ENCODE results near the gene LMNB1.

Gene LMNB1

GRCh38 chr5:126857472-126858410 lies 80.8 kb downstream of the LMNB1 start:
- no peak for DNase-seq

DNA sequence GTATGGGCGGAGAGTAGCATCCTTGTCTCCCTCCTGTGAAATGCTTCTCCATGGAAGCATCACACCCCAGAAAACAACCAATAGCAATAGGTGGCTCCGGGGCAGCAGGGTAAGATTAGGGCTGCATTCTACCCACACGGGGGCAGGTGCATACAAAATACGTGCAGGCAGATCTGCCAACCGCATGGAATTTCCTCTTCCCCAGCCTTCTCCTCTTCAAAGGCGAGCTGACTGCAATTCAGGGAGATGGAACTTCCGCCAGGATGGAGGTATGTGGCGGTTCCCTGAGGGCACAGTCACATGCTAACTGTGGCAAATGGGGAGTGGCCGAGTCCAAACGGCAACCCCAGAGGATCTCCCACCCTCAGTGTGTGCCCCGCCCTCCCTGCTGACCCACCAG lies 81.5 kb downstream of the LMNB1 start:
- DNase-seq: no peak

GRCh38 chr5:126863402-126863801 lies 86.5 kb downstream of the LMNB1 start:
- no peak for DNase-seq

DNA sequence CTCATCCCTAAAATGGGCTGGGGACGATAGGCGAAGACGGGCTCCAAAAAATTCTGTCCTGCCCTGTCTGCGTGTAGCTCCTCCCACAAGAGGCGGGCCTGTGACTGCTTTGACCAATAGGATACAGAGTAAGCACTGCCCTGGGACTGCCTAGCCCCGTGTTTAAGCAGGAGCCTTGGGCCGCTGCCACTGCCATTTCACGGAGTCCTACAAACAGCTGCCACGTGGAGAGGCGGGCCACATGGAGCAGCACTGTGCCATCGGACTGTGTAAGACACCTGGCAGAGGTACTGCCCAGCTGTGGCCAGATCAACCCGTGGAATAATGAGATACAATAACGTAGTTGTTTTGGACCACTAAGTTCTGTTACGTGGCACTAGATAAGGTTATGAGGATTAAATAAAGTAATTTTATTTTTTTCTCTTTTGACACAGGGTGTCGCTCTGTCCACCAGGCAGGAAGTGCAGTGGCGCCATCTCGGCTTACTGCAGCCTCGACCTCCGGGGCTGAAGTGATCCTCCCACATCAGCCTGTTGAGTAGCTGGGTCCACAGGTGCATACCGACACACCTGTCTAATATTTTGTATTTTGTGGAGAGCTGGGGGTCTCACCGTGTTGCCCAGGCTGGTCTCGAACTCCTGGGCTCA lies 87.2 kb downstream of the LMNB1 start:
- no peak for DNase-seq

GRCh38 chr5:126865299-126865698 lies 88.4 kb downstream of the LMNB1 start:
- DNase-seq: no peak

DNA sequence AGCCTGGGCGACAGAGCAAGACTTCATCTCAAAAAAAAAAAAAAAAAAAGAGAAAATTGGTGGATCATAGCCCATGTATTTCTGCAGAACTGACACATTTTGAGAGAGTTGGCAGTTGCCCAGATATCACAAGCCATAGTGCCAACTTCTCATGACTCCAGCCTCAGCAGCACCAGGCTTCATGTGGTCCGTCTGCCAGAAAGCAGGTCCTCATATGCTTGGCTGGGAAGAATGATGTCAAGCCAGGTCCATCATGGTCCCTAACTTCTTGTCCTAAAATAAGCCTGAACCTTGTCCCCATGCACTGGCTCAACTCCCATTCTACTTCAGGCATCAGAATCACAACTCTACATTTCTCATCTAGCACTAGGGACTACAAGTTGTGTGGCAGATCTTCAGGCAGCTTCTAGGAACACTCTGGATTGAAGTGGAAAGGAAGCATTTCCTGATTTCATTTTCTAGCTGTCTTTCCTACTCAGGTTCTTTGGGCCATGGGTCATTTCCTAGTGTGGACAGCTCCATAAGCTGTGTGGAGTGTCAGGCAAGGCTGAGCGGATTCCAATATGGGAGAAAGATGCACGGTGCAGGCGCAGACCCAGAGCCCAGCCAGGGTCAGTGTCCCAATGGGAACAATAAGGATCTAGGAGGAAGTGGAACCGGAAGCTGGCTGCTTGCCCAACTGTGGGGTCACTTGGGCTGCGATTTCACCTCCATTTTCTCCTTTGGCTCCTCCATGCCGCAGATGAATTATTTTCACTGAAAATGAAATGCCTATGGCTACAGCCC lies 90.1 kb downstream of the LMNB1 start:
- no peak for DNase-seq

GRCh38 chr5:126868338-126869004 lies 91.5 kb downstream of the LMNB1 start:
- no peak for DNase-seq

DNA sequence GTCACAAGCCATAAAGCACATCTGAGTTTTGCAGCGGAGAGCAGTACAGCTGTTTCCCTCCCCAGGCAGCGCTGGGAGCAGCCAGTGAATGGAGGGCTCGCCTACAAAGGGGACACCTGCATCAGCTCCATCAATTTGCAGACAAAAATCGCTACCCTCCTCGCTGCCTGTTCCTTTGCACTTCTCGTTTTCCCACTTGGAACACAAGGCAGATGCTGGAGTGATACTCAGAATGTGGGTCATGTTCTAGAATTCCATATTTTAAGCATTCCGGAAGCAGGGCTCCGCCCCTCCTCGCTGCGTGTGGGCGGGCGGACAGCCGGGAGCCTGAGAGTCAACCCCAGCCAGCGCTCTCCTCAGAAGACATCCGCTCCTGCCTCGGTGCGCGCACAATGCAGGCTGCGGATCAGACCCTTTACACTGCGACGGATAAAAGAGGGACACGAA lies 92.1 kb downstream of the LMNB1 start:
- DNase-seq: no peak

GRCh38 chr5:126871441-126871840 lies 94.5 kb downstream of the LMNB1 start:
- no peak for DNase-seq

DNA sequence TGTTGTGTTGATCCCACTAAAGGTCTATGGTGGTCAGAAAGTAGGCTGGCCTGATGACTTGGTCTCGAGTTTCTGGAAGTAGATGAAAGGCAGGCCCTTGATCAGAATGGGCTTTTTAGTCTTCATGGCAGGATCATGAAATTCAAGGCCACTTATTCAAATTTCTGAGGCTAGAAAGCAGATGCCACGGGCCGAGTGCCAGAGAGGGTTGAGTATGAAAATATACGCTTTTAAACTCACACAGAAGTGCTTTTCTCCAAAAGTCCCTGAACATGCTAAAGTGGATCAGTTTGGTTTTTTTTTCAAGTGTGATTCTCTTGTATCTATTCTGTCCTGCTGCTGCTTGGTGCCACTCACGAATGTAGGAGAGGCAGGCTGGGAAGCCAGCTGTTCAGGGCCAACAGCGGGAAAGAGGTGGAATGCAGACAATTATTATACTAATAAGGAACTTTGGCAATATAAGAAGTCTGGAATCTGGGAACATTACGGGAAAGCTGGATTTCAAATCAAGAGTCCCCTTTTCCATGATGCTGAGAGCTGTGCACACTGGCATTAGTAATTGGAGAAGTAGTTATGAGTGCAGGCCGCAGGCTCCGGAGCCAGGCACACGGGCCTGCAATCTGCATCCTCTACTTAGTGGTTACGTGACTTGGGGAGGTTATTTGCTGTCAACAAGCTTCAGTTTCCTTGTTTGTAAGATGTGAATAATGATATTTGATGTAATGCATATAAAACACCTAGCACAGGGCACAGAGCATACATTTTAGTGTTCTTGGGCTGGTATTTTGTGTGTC lies 95.8 kb downstream of the LMNB1 start:
- DNase-seq: no peak

DNA sequence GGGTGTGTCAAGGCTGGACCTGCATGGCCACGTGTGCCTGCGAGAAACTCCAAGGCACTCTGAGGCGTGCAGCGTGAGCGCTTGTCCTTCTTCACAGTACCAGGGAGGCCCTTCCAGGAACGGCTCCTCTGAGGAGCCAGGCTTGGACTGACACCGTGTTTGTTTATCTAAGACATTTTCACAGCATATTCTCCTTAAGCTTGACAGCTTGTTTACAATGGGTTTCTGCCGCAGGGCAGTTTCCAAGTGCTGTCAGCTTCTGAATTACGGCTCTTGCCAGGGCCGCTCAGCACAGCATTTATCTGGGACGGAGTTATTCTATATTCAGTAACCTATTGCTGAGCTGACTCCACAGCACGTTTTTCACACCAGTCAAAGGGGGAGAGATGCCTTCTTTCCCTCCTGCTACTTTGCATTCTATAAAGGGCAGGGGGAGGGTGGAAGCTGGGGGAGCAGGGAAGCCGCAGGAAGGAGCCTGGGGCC lies 98.4 kb downstream of the LMNB1 start:
- DNase-seq: no peak

DNA sequence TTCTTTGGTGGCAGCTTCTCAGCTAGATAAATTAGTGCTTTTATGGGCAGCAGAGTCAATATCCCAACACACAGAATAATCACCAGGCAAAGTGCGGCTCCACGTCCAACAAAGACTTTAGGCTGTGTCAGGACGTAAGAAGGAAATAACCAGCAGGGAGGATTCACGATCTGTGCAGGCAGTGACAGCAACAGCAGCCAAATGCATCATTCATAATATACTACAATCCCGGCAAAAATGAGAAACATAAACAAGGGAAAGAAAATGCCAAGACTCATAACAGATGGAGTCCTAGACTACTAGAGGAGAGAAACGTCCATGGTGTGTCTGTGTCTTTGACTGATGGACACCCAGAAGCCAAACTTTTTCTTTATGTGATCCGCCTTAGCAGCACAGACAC lies 100.7 kb downstream of the LMNB1 start:
- DNase-seq: no peak

DNA sequence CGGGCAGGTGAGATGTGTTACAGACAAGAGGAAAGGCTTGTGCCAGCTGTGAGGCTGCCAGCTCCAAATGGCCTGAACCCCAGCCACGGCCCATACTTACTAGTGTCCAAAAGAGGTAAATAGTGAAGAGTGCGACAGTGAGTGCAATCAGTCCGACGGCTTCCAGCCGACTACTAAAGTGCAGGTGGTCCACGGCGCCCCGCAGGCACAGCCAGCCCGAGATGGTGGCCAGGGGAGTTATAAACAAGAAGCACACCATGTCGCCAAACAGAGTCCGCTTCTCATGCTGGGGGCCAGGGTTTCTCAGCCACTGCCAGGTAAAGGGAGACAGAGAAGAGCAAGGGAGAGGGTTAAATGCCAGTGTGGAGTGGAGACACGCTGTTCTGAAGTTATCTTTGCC lies 101.1 kb downstream of the LMNB1 start:
- no peak for DNase-seq

GRCh38 chr5:126878634-126879033 lies 101.7 kb downstream of the LMNB1 start:
- no peak for DNase-seq

GRCh38 chr5:126881821-126882600 lies 105.1 kb downstream of the LMNB1 start:
- no peak for DNase-seq

DNA sequence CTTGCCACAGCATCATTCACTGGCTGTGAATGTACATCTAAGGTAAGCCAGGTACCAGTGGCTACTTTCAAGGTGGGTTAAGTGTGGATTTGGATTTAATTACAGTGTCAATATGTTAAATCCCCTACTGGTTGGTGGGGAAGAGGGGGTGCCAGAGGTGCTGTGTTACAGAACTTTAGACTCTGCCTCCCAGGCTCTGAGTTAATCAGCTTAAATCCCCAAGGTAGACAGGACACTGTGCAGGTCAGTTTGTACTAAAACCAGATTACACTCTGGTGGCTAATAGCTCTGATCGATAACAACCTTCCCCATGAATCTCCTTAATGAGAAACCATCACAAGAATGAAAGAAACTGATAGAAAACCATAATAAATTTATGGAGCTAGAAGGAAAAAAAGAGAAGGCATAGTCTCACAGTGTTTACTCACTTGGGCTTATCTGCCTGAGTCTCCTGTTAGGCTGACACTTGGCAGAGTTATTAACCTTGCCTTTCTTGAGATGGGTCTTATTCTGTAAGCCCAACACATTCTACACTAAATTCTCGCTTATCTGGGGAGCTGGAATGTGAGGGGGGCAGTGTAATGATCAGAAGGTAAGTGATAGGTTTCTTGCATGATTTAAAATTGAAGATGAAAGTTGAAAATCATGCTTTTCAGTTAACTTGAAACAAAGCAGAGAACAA lies 106.8 kb downstream of the LMNB1 start:
- no peak for DNase-seq

GRCh38 chr5:126884269-126884819 lies 107.4 kb downstream of the LMNB1 start:
- no peak for DNase-seq
